Neural cell (in vitro differentiated cells): ENCODE measurements around the gene MYBPHL. TPM values are rescaled to one million over a fixed set of nuclear protein-coding genes. Genes with fewer than 3 reads are reported as not detected.

Source experiments
- H2AFZ ChIP-seq: fragments of 200-600, 300-800 bp; sonication (generic), shearing (Covaris generic); 2 replicates; pipeline ENCODE4 v1.6.0; 2014; ENCODE audit warnings: low read depth, mild to moderate bottlenecking, antibody characterized with exemption, low read length, moderate library complexity
- H3F3A ChIP-seq: fragments of 200-600 bp; shearing (Covaris generic); 2 replicates; pipeline ENCODE4 v1.6.1; 2016; ENCODE audit warnings: mild to moderate bottlenecking, moderate library complexity, mixed read lengths, antibody characterized with exemption, low read length; ENCODE audit not compliant: insufficient read depth, poor library complexity, severe bottlenecking
- H3K27ac ChIP-seq: fragments of 200-600, 300-800 bp; sonication (generic), shearing (Covaris generic); 2 replicates; pipeline ENCODE4 v1.5.1; 2014; ENCODE audit warnings: mild to moderate bottlenecking, low read length, moderate library complexity
- H3K27me3 ChIP-seq: fragments of 300-800, 200-600 bp; sonication (generic), shearing (Covaris generic); 2 replicates; pipeline ENCODE4 v1.6.0; 2014; ENCODE audit warnings: mild to moderate bottlenecking, low read depth, low read length, moderate library complexity; ENCODE audit not compliant: insufficient read depth
- H3K36me3 ChIP-seq: fragments of 300-800, 200-600 bp; sonication (generic), shearing (Covaris generic); 2 replicates; pipeline ENCODE4 v1.5.1; 2014; ENCODE audit warnings: mild to moderate bottlenecking, antibody characterized with exemption, low read length, moderate library complexity; ENCODE audit not compliant: insufficient read depth
- H3K4me2 ChIP-seq: fragments of 300-800, 200-600 bp; sonication (generic), shearing (Covaris generic); 2 replicates; pipeline ENCODE4 v1.6.0; 2014; ENCODE audit warnings: mild to moderate bottlenecking, low read length
- H3K4me3 ChIP-seq: fragments of 300-800, 200-600 bp; sonication (generic), shearing (Covaris generic); 2 replicates; pipeline ENCODE4 v1.5.1; 2014; ENCODE audit warnings: mild to moderate bottlenecking, low read length, moderate library complexity
- H3K79me2 ChIP-seq: fragments of 200-600 bp; shearing (Covaris generic); replicated peaks from 2 replicates; pipeline ENCODE4 v1.6.0; 2014; ENCODE audit warnings: mild to moderate bottlenecking, low read length, moderate library complexity; ENCODE audit not compliant: insufficient read depth
- H3K9ac ChIP-seq: fragments of 300-800, 200-600 bp; sonication (generic), shearing (Covaris generic); 2 replicates; pipeline ENCODE4 v1.6.1; 2016; ENCODE audit warnings: mild to moderate bottlenecking, low read length, mixed read lengths
- H3K9me2 ChIP-seq: fragments of 200-600 bp; shearing (Covaris generic); 2 replicates; pipeline ENCODE4 v1.6.1; 2016; ENCODE audit warnings: mild to moderate bottlenecking, low read length, mixed read lengths; ENCODE audit not compliant: insufficient read depth
- H3K9me3 ChIP-seq: fragments of 200-600, 300-800 bp; sonication (generic), shearing (Covaris generic); 2 replicates; pipeline ENCODE4 v1.6.1; 2016; ENCODE audit warnings: mild to moderate bottlenecking, mixed run types, low read length, moderate library complexity, mixed read lengths
- H4K20me1 ChIP-seq: fragments of 200-600 bp; shearing (Covaris generic); 2 replicates; pipeline ENCODE4 v1.6.1; 2016; ENCODE audit warnings: mild to moderate bottlenecking, mixed run types; ENCODE audit not compliant: insufficient read depth
- EP300 ChIP-seq: fragments of 450-650 bp; conservative IDR thresholded peaks from 2 replicates; pipeline ENCODE4 v1.6.1; 2014; ENCODE audit warnings: antibody characterized with exemption, mild to moderate bottlenecking, moderate library complexity; ENCODE audit not compliant: poor library complexity, severe bottlenecking
- EZH2 ChIP-seq: fragments of 200-600, 300-800 bp; shearing (Covaris generic), sonication (generic); IDR thresholded peaks from 2 replicates; pipeline ENCODE4 v1.6.1; 2014; ENCODE audit warnings: antibody characterized with exemption, low read length, borderline replicate concordance, mild to moderate bottlenecking; ENCODE audit not compliant: insufficient read depth, poor library complexity, severe bottlenecking
- MXI1 ChIP-seq: fragments of 450-650 bp; conservative IDR thresholded peaks from 2 replicates; pipeline ENCODE4 v1.6.1; 2014; ENCODE audit warnings: antibody characterized with exemption, mild to moderate bottlenecking; ENCODE audit not compliant: poor library complexity, severe bottlenecking
- POLR2AphosphoS5 ChIP-seq: IDR thresholded peaks from 2 replicates; pipeline ENCODE4 v1.6.1; 2012
- RAD21 ChIP-seq: fragments of 450-650 bp; conservative IDR thresholded peaks from 2 replicates; pipeline ENCODE4 v1.6.1; 2014; ENCODE audit warnings: antibody characterized with exemption, mild to moderate bottlenecking, moderate library complexity
- REST ChIP-seq: IDR thresholded peaks from 2 replicates; pipeline ENCODE4 v1.6.1; 2012; ENCODE audit warnings: borderline replicate concordance
- SMC3 ChIP-seq: fragments of 450-650 bp; conservative IDR thresholded peaks from 2 replicates; pipeline ENCODE4 v1.6.1; 2014; ENCODE audit warnings: antibody characterized with exemption, mild to moderate bottlenecking, moderate library complexity; ENCODE audit not compliant: poor library complexity
- TAF1 ChIP-seq: IDR thresholded peaks from 2 replicates; pipeline ENCODE4 v1.6.1; 2012; ENCODE audit warnings: low read depth
- polyA plus RNA-seq: library from polyadenylated mRNA; depleted of rRNA; stranded (reverse); fragments of >200 nt; gene quantifications from 2 replicates; pipeline ENCODE4 v1.2.3, GENCODE V29; 2014

MYBPHL gene
- polyA plus RNA-seq, 1 donor from 2014 or later = 1.6 TPM

GRCh38 chr1:109312978-109313775 lies 6.4 kb upstream of the MYBPHL start:
- Histone ChIP-seq H3K27ac (no peak overlapping the region), H2AFZ (no peak overlapping the region), H3K36me3 (peaks cover 10% of the 10 kb centered on the region), H3K4me2 (no peak overlapping the region), H4K20me1 (no peaks in the 10 kb centered on the region), H3K27me3 (no peaks in the 10 kb centered on the region), H3K9ac (no peak overlapping the region), H3K4me3 (no peak overlapping the region), H3K79me2 (no peaks in the 10 kb centered on the region), H3K9me3 (no peaks in the 10 kb centered on the region), H3K9me2 (no peaks in the 10 kb centered on the region), H3F3A (no peaks in the 10 kb centered on the region)
- TF ChIP-seq TAF1 = no peak
- TF ChIP-seq POLR2AphosphoS5 = no peak
- no peak for TF ChIP-seq REST
- TF ChIP-seq EZH2 = no peak

- no peak overlapping the region for H3K9ac ChIP-seq
- H3K79me2 ChIP-seq = no peaks in the 10 kb centered on the region
- H4K20me1 ChIP-seq = no peaks in the 10 kb centered on the region
- H3K4me2 ChIP-seq = no peak overlapping the region
- H3K9me3 ChIP-seq = no peaks in the 10 kb centered on the region
- H3K9me2 ChIP-seq = no peaks in the 10 kb centered on the region
- H3K27me3 ChIP-seq = no peaks in the 10 kb centered on the region
- H2AFZ ChIP-seq = no peak overlapping the region
- no peak overlapping the region for H3K27ac ChIP-seq
- H3K36me3 ChIP-seq = peaks cover 7% of the 10 kb centered on the region
- no peaks in the 10 kb centered on the region for H3F3A ChIP-seq
- no peak overlapping the region for H3K4me3 ChIP-seq
- TF ChIP-seq REST (no peak), MXI1 (no peak), POLR2AphosphoS5 (no peak)
Observed at GRCh38 chr1:109312246-109312645, 5.4 kb upstream of the MYBPHL start.

- no peaks in the 10 kb centered on the region for H3K9me3 ChIP-seq
- H3K4me3 ChIP-seq = no peak overlapping the region
- H3K79me2 ChIP-seq = no peaks in the 10 kb centered on the region
- no peak overlapping the region for H3K27ac ChIP-seq
- no peaks in the 10 kb centered on the region for H4K20me1 ChIP-seq
- no peak overlapping the region for H3K9ac ChIP-seq
- no peaks in the 10 kb centered on the region for H3K27me3 ChIP-seq
- no peaks in the 10 kb centered on the region for H3F3A ChIP-seq
- H3K4me2 ChIP-seq = no peak overlapping the region
- H2AFZ ChIP-seq = no peak overlapping the region
- H3K9me2 ChIP-seq = no peaks in the 10 kb centered on the region
- no peaks in the 10 kb centered on the region for H3K36me3 ChIP-seq
- no peak for TF ChIP-seq POLR2AphosphoS5
- TF ChIP-seq SMC3 = no peak
- no peak for TF ChIP-seq REST
- no peak for TF ChIP-seq EZH2
- TF ChIP-seq MXI1 = no peak
- no peak for TF ChIP-seq TAF1
- TF ChIP-seq EP300 = no peak
- no peak for TF ChIP-seq RAD21
Observed at GRCh38 chr1:109309347-109309746, 2.5 kb upstream of the MYBPHL start.
